Loucy (cell line): ENCODE data around the gene HMGXB4.
A peak's percentile ranks its signal among the peaks of the same experiment; 100 is the strongest.

Experiments
- H2AFZ ChIP-seq: fragments of 200-600 bp; sonication (generic); 2 replicates; pipeline ENCODE4 v1.6.0; 2016; ENCODE audit warnings: antibody characterized with exemption, mild to moderate bottlenecking, low read length, moderate library complexity
- H3F3A ChIP-seq: fragments of 200-600 bp; 2 replicates; pipeline ENCODE4 v1.6.0; 2016; ENCODE audit warnings: antibody characterized with exemption, low read depth, mild to moderate bottlenecking
- H3K27me3 ChIP-seq: fragments of 200-600 bp; sonication (generic); 2 replicates; pipeline ENCODE4 v1.6.1; 2014; ENCODE audit warnings: low read length, mild to moderate bottlenecking; ENCODE audit not compliant: insufficient read depth, poor library complexity, severe bottlenecking
- H3K36me3 ChIP-seq: fragments of 200-600 bp; sonication (generic); 2 replicates; pipeline ENCODE4 v1.6.1; 2016; ENCODE audit warnings: low read length; ENCODE audit not compliant: insufficient read depth
- H3K4me1 ChIP-seq: fragments of 200-600 bp; sonication (generic); 2 replicates; pipeline ENCODE4 v1.5.1; 2014; ENCODE audit warnings: low read length, mild to moderate bottlenecking; ENCODE audit not compliant: insufficient read depth, poor library complexity, severe bottlenecking
- H3K4me2 ChIP-seq: fragments of 200-600 bp; sonication (generic); 2 replicates; pipeline ENCODE4 v1.6.0; 2014; ENCODE audit warnings: antibody characterized with exemption, low read length, low read depth, mild to moderate bottlenecking; ENCODE audit not compliant: poor library complexity, severe bottlenecking
- H3K4me3 ChIP-seq: fragments of 200-600 bp; sonication (generic); 2 replicates; pipeline ENCODE4 v1.5.1; 2014; ENCODE audit warnings: low read length, mild to moderate bottlenecking, mixed read lengths; ENCODE audit not compliant: poor library complexity, severe bottlenecking
- H3K79me2 ChIP-seq: fragments of 200-600 bp; sonication (generic); 2 replicates; pipeline ENCODE4 v1.6.1; 2014; ENCODE audit warnings: low read length; ENCODE audit not compliant: insufficient read depth
- H3K9ac ChIP-seq: fragments of 200-600 bp; sonication (generic); 2 replicates; pipeline ENCODE4 v1.6.0; 2014; ENCODE audit warnings: mild to moderate bottlenecking, low read depth, low read length, moderate library complexity; ENCODE audit not compliant: poor library complexity, severe bottlenecking
- H3K9me2 ChIP-seq: fragments of 200-600 bp; sonication (generic); replicated peaks from 2 replicates; pipeline ENCODE4 v1.6.1; 2016; ENCODE audit warnings: low read depth, low read length, mixed read lengths
- H3K9me3 ChIP-seq: fragments of 200-600 bp; sonication (generic); 2 replicates; pipeline ENCODE4 v1.6.1; 2014; ENCODE audit warnings: mild to moderate bottlenecking, antibody characterized with exemption, low read length, low read depth; ENCODE audit not compliant: insufficient read depth
- H4K20me1 ChIP-seq: fragments of 200-600 bp; sonication (generic); 2 replicates; pipeline ENCODE4 v1.6.0; 2014; ENCODE audit warnings: antibody characterized with exemption, low read length, mild to moderate bottlenecking; ENCODE audit not compliant: insufficient read depth, poor library complexity, severe bottlenecking
- CTCF ChIP-seq: fragments of 200-600 bp; sonication (generic); conservative IDR thresholded peaks from 2 replicates; pipeline ENCODE4 v1.5.1; 2014; ENCODE audit warnings: mild to moderate bottlenecking, antibody characterized with exemption, low read length
- EZH2phosphoT487 ChIP-seq: fragments of 200-600 bp; IDR thresholded peaks from 2 replicates; pipeline ENCODE4 v1.6.1; 2018; ENCODE audit warnings: antibody characterized with exemption, mild to moderate bottlenecking, moderate library complexity, borderline replicate concordance

The HMGXB4 gene

GRCh38 chr22:35264986-35265385 is 7.7 kb downstream of the HMGXB4 start:
- Histone ChIP-seq H3K9me2 (no peaks in the 10 kb centered on the region), H3K4me3 (no peak overlapping the region), H3K9ac (no peak overlapping the region), H3K27me3 (no peaks in the 10 kb centered on the region), H3K4me2 (peak overlapping the region; percentile 1), H3K79me2 (peaks cover 28% of the 10 kb centered on the region; the same call in 1 of the 2 replicates), H3F3A (no peaks in the 10 kb centered on the region), H3K36me3 (peaks cover 54% of the 10 kb centered on the region; the same call in 1 of the 2 replicates), H2AFZ (no peak overlapping the region), H3K9me3 (no peaks in the 10 kb centered on the region), H4K20me1 (peaks cover 12% of the 10 kb centered on the region), H3K4me1 (peaks cover 36% of the 10 kb centered on the region)
- TF ChIP-seq CTCF (no peak), EZH2phosphoT487 (no peak)

- Histone ChIP-seq H3K27me3 (no peaks in the 10 kb centered on the region), H3K4me3 (peak overlapping the region; percentile 8), H3K79me2 (peaks cover 23% of the 10 kb centered on the region; the same call in 1 of the 2 replicates), H3F3A (no peaks in the 10 kb centered on the region), H3K36me3 (peaks cover 54% of the 10 kb centered on the region; the same call in 1 of the 2 replicates), H3K4me1 (peaks cover 30% of the 10 kb centered on the region), H3K4me2 (peak overlapping the region; percentile 74), H3K9me2 (no peaks in the 10 kb centered on the region), H3K9me3 (no peaks in the 10 kb centered on the region), H3K9ac (peak overlapping the region; percentile 28), H4K20me1 (peaks cover 9% of the 10 kb centered on the region), H2AFZ (no peak overlapping the region)
- no peak for TF ChIP-seq EZH2phosphoT487
- TF ChIP-seq CTCF: no peak
Observed at GRCh38 chr22:35266277-35266676, 9.0 kb downstream of the HMGXB4 start.

GRCh38 chr22:35269630-35270029 is 12.3 kb downstream of the HMGXB4 start:
- no peaks in the 10 kb centered on the region for H3F3A ChIP-seq
- H3K79me2 ChIP-seq: peaks cover 29% of the 10 kb centered on the region; the same call in 1 of the 2 replicates
- no peaks in the 10 kb centered on the region for H3K27me3 ChIP-seq
- H4K20me1 ChIP-seq: peaks cover 9% of the 10 kb centered on the region
- H3K4me3 ChIP-seq: no peak overlapping the region
- H3K9ac ChIP-seq: no peak overlapping the region
- no peaks in the 10 kb centered on the region for H3K9me2 ChIP-seq
- H3K4me1 ChIP-seq: peaks cover 36% of the 10 kb centered on the region
- TF ChIP-seq CTCF (no peak), EZH2phosphoT487 (no peak)
- H3K9me3 ChIP-seq: no peaks in the 10 kb centered on the region
- H3K4me2 ChIP-seq: no peak overlapping the region
- peaks cover 39% of the 10 kb centered on the region; the same call in 1 of the 2 replicates for H3K36me3 ChIP-seq
- no peak overlapping the region for H2AFZ ChIP-seq
